Measurements from ENCODE around the gene GRK6. TPM values are rescaled to one million over a fixed set of nuclear protein-coding genes. Genes with fewer than 3 reads are reported as not detected.

Gene GRK6
- total RNA-seq, 1 experiment from 2014 or later, result 26.9 TPM

DNA sequence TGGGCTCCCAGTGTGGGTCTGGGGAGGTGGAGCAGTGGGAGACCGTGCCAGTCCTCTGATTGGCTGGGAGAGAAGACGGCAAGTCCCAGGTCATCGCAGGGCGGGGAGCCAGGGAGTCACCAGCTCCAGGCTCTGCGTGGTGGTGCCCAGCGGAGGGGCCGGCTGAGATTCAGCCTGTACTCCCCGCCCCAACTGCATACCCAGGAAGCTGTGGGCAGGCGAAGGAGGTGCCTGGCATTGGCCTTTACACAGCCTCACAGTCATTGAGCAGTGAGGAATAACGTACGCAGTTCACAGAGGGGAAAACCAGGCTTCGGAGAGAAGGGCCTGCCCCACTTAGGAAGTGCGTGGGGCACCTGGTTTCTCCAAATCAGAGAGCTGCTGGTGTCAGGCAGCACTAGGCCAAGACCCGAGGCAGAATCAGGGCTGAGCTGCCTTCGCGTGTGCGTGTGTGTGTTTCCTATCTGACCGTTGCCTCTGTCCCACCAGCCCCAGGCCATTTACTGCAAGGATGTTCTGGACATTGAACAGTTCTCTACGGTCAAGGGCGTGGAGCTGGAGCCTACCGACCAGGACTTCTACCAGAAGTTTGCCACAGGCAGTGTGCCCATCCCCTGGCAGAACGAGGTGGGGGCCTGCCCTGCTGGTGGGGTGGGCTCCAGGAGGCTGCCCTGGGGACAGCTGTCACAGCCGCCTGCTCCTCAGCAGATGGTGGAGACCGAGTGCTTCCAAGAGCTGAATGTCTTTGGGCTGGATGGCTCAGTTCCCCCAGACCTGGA, 13.9 kb downstream of the GRK6 start:
- no peak for DNase-seq (ENCODE audit: low read depth)

DNA sequence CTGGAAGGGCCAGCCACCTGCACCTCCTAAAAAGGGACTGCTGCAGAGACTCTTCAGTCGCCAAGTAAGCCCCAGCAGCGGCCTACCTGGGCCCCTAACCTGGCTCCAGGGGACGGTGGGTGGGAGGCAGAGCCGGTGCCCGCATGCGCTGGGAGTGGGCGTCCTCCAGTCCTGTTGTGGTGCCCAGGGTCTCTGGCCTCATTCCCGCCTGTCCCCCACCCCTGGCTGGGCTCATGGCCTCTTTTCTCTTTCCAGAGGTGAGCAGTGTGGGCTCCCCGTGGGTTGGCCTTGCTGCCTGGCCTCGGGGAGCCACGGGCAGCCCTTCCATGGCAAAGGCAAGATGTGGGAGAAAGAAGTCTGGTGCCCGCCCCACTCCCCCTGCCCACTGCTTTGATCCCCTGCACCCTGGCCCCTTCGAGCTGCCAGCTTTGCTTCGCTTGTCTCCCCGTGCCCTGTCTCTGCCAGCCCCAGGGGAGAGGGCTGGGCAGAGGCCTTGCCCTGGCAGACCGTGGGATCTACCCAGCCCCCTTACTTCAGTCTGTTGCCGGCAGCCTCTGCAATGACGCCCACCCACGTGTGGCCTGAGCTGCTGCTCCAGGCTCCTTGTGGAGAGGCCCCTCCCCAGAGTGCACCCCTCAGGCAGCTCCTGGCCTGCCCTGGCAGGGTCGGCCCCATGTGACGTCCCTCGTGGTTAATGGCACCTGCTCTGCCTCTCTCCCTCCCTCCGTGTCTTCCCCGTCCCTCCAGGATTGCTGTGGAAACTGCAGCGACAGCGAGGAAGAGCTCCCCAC, 14.7 kb downstream of the GRK6 start:
- DNase-seq (ENCODE audit: low read depth), result no peak

DNA sequence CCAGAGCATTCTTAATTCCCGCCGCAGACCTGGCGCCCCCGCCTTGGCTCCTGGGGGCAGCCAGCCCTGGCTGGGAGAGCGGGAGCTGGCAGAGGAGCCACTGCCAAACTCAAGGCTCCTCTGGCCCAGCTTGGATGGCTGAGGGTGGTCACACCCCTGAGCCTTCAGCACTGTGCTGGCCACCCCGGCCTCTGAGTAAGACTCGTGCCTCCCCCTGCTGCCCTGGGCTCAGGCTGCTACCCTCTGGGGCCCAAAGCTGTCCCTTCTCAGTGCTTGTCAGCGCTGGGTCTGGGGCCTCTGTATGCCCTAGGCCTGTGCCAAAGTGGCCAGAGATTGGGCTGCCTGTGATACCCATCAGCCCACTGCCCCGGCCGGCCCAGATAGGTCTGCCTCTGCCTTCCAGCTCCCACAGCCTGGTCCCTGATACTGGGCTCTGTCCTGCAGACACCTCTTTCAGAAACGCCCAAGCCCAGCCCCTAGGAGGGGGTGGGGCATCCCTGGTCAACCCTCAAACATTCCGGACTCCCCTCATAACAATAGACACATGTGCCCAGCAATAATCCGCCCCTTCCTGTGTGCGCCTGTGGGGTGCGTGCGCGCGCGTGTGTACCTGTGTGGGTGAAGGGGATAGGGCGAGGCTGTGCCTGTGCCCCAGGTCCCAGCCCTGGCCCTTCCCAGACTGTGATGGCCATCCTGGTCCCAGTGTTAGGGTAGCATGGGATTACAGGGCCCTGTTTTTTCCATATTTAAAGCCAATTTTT, 15.8 kb downstream of the GRK6 start:
- no peak for DNase-seq (ENCODE audit: low read depth)

GRCh38 chr5:177443144-177443983, 16.9 kb downstream of the GRK6 start:
- no peak for DNase-seq (ENCODE audit: low read depth)

DNA sequence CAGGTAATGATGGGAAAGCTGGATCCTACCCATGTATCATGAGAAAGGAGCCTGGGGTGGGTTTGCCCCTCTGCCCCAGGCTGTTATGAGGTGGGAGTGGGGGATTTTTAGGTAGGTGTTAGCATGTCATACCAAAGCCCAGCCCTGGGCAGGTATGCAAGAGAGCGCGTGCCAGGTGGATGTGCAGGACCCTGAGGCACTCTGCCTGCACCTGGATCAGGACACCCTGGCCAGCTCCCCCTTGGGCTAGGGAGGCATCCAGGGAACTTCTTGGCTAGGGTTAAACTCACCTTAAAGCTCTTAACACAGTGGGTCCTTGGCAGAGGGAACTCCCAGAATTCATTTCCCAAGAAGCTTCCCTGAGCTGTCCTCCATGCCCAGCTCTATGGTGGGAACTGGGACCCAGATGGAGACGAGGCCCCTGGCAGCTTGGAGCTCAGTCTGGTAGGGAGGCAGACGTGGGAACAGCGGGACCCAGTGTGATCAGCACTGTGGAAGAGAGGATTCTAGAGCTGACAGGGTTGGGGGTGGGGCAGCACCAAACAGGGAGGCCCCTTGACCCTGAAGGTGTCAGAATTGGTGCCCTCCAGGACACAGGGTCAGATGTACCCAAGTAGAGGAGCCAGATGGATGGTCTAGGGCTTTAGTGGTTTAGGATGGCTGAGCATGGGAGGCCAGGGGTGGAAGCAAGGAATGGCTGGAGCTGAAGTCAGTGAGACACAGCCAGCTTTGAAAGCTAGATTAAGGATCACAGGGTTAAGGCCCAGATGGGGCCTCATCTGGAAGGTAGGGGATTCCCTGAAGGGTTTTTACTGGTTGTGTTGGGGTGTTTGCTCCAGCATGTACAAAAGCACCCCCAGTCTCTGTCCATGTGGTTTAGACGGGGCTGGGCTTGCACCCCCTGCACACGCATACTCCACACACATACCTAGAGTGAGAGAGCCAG, 17.9 kb downstream of the GRK6 start:
- DNase-seq (ENCODE audit: low read depth), result no peak

DNA sequence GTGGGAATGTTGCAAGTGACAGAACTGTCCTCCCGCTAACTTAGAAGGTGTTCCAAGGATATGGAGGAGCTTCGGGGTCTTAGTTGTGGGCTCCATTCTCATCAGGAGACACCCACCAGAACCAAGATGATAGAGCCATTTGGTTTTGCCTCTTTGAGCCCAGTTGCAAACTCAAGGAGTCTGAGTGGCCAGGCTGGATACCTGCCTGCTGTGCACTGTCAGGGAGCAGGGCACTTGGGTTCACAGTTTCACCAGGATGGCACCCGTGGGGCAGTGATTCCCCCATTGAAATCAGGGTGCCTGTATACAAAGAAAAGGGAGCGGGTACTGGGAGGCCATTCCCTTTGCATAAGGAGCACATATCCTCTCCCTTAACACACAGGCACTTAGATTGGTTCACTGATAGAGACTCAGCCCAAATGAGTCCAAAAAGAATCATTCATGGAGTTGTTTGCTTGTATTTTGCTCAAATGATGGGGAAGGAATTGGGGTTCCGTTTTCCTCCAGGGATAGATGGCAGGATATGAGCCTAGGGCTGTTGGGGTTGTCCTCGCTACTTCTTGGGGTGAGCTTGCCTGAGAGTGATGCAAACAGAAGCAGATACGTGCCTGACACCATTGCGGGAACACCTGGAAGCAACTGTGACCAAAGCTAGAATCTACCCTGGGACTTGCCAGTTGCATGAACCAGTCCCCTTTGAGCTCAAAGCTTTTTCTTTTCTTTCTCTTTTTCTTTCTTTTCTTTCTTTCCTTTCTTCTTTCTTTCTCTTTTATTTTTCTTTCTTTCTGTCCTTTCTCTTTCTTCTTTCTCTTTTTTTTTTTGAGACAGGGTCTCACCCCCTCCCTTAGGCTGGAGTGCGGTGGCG, 18.8 kb downstream of the GRK6 start:
- no peak for DNase-seq (ENCODE audit: low read depth)

GRCh38 chr5:177445917-177446199, 19.4 kb downstream of the GRK6 start:
- no peak for DNase-seq (ENCODE audit: low read depth)

DNA sequence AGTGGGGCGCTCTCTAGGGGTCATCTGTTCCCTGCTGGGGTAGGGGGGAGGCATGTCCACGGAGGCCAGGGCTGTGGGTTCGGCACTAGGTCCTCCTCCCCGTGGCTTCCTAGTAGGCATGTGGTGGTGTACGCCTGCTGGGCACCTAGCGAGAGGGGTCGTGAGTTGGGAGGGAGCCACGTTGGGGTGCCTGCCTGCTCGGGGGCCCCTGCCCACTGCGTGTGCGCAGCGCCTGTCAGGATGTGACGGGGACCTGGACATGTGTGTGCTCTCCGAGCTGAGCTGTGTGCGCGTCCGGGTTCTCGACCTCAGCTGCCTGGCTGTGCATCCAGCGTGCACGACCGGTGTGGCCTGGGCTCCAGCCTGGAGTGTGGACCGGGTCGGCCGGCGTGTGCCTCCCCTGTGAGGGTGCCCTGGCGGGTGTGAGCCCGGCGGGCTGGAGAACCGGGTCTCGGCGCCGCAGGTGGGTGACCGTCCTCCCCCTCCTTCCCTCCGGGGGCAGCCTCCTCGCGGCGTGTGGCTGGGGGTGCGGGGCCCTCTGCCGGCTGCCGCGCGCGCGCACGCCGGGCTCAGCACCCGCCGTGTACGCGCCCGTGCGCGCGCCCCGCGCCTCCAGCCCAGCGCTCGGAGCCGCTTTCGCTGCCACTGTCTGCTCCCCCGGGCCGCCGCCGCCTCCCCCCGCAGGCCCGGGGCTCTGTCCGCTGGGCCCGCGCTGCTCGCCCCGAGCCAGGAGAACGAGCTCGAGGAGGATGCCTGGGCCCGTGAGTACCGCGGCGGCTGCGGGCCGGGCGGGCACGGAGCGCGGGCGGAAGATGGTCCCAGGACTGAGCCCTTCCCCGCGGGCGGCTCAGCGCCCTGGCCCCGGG, 20.0 kb downstream of the GRK6 start, which contains the start of gene PRR7:
TSS of gene PRR7 (plus strand) at position 615 of the 866 bp plus-strand sequence. CDS start 8,254 bp downstream, outside the sequence.
- peak; percentile 69 for DNase-seq (ENCODE audit: low read depth)

DNA sequence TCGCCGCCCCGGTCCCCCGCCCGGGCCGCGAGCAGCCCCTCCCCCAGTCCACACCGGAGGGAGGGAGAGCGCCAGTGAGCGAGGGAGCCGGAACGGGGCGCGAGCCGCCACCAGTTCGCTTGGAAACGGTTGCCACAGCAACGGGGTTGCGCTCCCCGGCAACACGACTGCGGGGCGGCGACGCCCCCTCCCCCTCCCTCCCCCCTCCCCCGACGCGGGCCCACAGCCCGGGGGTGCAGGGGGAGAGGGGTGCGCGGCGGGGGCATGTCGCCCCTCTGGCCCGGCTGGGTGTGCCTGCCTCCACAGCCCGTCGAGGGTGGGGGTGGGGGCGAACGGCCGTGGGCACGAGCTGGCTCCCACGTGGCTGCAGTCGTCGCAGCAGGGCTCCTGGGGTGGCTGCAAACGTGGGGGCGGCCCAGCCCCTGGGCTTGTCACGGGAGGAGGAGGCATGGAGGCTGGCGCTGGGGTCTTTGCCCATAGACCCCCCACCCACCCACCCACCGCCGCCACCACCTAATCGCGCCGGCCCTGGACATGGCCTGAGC, 20.7 kb downstream of the GRK6 start:
- DNase-seq (ENCODE audit: low read depth), result peak; percentile 61

- peak; percentile 96 for DNase-seq (ENCODE audit: low read depth)
Observed at GRCh38 chr5:177447611-177448243, 21.3 kb downstream of the GRK6 start.

GRCh38 chr5:177448244-177448950, 21.9 kb downstream of the GRK6 start:
- DNase-seq (ENCODE audit: low read depth), result no peak

DNA sequence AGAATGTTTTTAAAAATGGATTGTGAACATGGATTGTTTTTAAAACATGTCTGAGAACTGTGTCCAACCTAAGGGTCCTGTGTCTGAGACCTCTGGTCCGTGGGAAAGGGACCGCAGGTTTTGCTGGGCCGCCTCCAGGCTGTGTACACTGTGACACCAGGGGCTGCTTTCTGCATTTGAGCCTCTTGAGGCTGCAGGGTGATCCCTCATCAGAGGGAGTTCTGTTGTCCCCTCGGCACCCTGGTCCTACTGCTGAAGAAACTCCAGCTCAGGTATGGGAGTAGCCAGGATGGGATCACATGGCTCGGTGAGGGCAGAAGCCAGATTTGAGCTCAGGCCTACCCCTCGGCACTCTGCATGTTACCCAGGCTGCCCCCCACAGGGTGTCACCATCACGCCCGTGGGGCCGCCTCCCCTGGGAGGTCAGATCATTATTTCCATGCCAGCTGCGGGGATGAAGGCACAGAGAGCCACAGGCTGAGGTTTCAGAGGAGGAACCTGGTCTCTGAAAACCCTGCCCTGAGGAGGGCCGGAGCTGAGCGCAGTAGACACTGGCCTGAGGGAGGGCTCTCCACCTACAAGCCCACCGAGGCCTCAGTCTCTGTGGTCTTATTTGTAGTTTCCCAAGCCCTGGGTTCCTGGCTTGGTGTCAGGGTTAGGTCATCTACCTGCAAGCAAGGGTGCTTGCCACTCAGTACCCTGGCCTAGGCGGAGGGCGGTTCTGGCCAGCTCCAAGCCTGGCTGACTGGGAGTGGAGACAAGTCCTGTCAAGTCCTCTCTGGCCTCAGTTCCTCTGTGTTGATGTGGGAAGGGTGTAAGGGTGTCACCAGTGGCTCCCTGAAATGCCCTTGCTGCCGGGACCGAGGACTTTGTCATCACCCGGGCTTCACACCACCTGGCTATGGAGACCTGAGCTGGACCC, 22.9 kb downstream of the GRK6 start:
- no peak for DNase-seq (ENCODE audit: low read depth)

DNA sequence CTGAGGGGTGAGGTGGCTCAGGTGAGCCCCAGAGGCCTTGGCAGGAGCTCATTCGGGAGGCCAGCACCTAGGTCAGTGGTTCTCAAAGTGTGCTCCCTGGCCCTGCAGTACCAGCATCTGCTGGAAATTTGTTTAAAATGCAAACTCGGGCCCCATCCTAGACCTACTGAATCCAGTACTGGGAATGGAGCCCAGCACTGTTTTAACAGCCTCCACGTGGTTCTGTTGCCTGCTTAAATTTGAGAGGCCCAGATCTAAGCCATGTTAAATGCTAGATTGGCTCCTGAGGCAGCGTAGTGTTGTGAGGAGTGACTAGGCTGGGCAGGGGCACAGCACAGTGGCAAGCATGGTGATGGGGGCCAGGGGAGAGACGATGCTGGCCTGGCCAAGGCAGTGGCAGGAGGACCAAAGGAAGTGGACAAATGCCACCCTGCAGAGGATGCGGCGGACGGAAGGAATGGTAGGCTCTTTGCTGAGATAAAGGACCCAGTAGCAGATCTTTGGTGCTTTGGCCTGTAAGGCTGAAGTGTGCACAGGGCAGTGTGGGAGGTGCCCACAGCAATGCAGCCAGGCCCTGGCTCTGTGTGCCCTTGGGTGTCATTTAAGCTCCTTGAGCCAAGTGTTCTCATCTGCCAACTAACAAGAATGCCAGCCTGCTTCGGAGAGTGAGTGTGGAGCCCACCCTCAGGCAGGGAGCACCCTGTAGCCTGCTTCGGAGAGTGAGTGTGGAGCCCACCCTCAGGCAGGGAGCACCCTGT, 24.4 kb downstream of the GRK6 start:
- no peak for DNase-seq (ENCODE audit: low read depth)

- DNase-seq (ENCODE audit: low read depth), result no peak
Observed at GRCh38 chr5:177452688-177453638, 26.5 kb downstream of the GRK6 start.
